K562 (cell line): ENCODE measurements around the gene OSTF1.

Source experiments
- ATF3 ChIP-seq, 2 experiments: fragments of 450-650 bp in 1 of 2; sonication (generic) in 1 of 2; formaldehyde crosslinking in 1 of 2; IDR thresholded peaks in 1 of 2; conservative IDR thresholded peaks in 1 of 2; 2 replicates each; pipeline versions ENCODE4 v1.6.1 to v1.8.1; 2016 to 2023; ENCODE audit warnings: mild to moderate bottlenecking in 2 of 2, moderate library complexity in 2 of 2, inconsistent platforms in 1 of 2, missing genetic modification reagents in 1 of 2
- BRF2 ChIP-seq: IDR thresholded peaks from 3 replicates; pipeline ENCODE4 v1.6.1; 2011; ENCODE audit warnings: borderline replicate concordance, mild to moderate bottlenecking; ENCODE audit not compliant: insufficient read length, insufficient read depth
- YY1 ChIP-seq, 3 experiments: IDR thresholded peaks; 2 replicates each; pipeline ENCODE4 v1.6.1; 2011; ENCODE audit warnings: low read length in 2 of 3, mild to moderate bottlenecking in 2 of 3, moderate library complexity in 2 of 3, borderline replicate concordance in 1 of 3, control low read depth in 1 of 3, low read depth in 1 of 3; ENCODE audit not compliant: insufficient read depth in 3 of 3, insufficient replicate concordance in 2 of 3, control insufficient read depth in 1 of 3, insufficient read length in 1 of 3; ENCODE audit errors: extremely low read depth in 1 of 3
- ZBTB33 ChIP-seq: sonication (generic); formaldehyde crosslinking; IDR thresholded peaks from 2 replicates; pipeline ENCODE4 v1.8.1; 2023; ENCODE audit warnings: mild to moderate bottlenecking, missing genetic modification reagents

GRCh38 chr9:75084081-75084672 is 4.1 kb upstream of the OSTF1 start:
- TF ChIP-seq YY1 (IDR thresholded peaks at IDR 0.05; ENCODE audit: borderline replicate concordance in 1 of 3, control insufficient read depth in 1 of 3, extremely low read depth in 1 of 3, insufficient read depth in 3 of 3, insufficient read length in 1 of 3, insufficient replicate concordance in 2 of 3, low read depth in 1 of 3, low read length in 2 of 3): no peak
- TF ChIP-seq ATF3 (IDR thresholded peaks at IDR 0.05): no peak
- no peak for TF ChIP-seq ATF3 (CRISPR knock-in tag; conservative IDR thresholded peaks at IDR 0.05)
- TF ChIP-seq BRF2: no peak
- no peak for TF ChIP-seq ZBTB33 (CRISPR knock-in tag)
